ENCODE measurements around the gene MAL.
"Not testable (repeated sequence)": the region's sequence is repeated elsewhere in the genome, so short reads cannot be mapped to it uniquely, and the experiment has no call there.

Gene MAL

DNA sequence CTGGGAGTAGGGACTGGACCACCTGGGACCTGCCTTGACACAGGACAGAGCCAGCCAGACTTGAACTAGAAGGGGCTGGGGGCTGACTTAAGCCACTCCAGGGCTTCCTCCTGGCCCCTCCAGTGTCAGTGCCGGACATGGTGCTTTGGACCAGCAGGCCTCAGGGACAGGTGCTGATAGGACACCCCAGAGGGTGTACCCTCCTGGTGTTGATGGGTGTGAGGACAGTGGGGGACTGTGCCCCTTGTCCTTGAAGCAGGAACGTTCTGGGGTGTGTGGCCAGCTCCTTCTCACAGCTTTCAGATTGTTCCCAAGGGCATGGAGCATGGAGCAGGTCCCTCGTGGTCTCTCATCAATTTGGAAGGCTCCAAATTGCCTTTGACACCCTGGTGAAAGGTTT, 6.8 kb downstream of the MAL start:
- no peak for DNase-seq

GRCh38 chr2:95032868-95033603, 7.5 kb downstream of the MAL start:
- no peak for DNase-seq

- DNase-seq, result peak in 9 of 58 donors; percentile 10 to 53 (median 25)
Observed at GRCh38 chr2:95034221-95034620, 8.7 kb downstream of the MAL start.

DNA sequence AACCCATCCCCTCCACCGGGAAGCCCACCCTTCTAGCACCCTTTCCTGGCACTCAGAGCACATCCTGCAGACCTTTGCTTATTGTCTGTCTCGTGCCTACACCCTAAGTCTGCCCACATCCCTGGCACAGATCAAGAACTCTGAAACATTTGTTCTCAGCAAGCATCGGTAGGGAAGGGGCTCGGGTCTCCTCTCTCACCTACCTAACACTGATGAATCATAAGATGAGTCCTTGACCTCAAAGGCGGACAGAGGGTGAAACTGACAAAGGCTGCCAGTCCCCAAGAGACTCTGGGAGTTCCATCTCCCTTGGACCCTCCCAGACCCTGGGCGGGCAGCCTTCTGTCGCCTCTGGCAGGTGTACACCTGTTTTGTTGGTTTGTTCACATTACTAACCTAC, 9.3 kb downstream of the MAL start:
- no peak for DNase-seq

DNA sequence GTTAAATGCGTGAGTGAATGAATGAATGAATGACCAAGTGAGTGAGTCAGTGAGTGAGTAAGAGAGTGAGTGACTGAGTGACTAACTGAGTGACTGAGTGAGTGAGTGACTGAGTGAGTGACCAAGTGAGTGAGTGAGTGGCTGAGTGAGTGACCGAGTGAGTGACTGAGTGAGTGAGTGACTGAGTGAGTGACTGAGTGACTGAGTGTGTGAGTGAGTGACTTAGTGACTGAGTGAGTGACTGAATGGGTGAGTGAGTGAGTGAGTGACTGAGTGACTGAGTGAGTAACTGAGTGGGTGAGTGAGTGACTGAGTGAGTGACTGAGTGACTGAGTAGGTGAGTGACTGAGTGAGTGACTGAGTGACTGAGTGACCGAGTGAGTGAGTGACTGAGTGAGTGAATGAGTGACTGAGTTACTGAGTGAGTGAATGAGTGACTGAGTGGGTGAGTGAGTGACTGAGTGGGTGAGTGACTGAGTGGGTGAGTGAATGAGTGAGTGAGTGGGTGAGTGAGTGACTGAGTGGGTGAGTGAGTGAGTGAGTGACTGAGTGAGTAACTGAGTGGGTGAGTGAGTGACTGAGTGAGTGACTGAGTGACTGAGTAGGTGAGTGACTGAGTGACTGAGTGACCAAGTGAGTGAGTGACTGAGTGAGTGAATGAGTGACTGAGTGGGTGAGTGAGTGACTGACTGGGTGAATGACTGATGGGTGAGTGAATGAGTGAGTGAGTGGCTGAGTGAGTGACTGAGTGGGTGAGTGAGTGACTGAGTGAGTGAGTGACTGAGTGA, 11.3 kb downstream of the MAL start:
- no peak for DNase-seq

GRCh38 chr2:95037384-95037839, 11.9 kb downstream of the MAL start:
- DNase-seq, result no peak

DNA sequence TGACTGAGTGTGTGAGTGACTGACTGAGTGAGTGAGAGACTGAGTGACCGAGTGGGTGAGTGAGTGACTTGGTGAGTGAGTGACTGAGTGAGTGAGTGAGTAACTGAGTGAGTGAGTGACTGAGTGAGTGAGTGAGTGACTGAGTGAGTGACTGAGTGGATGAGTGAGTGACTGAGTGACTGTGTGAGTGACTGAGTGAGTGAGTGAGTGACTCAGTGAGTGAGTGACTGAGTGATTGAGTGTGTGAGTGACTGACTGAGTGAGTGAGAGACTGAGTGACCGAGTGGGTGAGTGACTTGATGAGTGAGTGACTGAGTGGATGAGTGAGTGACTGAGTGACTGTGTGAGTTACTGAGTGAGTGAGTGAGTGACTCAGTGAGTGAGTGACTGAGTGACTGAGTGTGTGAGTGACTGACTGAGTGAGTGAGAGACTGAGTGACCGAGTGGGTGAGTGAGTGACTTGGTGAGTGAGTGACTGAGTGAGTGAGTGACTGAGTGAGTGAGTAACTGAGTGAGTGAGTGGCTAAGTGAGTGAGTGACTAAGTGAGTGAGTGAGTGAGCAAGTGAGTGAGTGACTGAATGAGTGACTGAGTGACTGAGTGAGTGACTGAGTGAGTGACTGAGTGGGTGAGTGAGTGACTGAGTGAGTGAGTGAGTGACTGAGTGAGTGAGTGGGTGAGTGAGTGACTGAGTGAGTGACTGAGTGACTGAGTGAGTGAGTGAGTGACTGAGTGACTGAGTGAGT, 12.5 kb downstream of the MAL start:
- DNase-seq, result not testable (repeated sequence)

DNA sequence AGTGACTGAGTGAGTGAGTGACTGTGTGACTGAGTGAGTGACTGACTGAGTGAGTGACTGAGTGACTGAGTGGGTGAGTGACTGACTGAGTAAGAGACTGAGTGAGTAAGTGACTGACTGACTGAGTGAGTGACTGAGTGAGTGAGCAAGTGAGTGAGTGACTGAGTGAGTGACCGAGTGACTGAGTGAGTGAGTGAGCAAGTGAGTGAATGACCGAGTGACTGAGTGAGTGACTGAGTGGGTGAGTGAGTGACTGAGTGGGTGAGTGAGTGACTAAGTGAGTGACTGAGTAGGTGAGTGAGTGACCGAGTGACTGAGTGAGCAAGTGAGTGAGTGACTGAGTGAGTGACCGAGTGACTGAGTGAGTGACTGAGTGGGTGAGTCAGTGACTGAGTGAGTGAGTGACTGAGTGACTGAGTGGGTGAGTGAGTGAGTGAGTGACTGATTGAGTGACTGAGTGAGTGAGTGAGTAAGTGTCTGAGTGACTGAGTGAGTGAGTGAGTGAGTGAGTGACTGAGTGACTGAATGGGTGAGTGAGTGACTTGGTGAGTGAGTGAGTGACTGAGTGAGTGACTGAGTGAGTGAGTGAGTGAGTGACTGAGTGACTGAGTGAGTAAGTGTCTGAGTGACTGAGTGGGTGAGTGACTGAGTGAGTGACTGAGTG, 13.3 kb downstream of the MAL start:
- DNase-seq, result no peak

GRCh38 chr2:95039363-95039762, 13.9 kb downstream of the MAL start:
- DNase-seq, result no peak

- DNase-seq, result no peak
Observed at GRCh38 chr2:95039978-95040377, 14.5 kb downstream of the MAL start.

GRCh38 chr2:95040426-95040825, 14.9 kb downstream of the MAL start:
- peak in 1 of 58 donors; percentile 22 for DNase-seq

DNA sequence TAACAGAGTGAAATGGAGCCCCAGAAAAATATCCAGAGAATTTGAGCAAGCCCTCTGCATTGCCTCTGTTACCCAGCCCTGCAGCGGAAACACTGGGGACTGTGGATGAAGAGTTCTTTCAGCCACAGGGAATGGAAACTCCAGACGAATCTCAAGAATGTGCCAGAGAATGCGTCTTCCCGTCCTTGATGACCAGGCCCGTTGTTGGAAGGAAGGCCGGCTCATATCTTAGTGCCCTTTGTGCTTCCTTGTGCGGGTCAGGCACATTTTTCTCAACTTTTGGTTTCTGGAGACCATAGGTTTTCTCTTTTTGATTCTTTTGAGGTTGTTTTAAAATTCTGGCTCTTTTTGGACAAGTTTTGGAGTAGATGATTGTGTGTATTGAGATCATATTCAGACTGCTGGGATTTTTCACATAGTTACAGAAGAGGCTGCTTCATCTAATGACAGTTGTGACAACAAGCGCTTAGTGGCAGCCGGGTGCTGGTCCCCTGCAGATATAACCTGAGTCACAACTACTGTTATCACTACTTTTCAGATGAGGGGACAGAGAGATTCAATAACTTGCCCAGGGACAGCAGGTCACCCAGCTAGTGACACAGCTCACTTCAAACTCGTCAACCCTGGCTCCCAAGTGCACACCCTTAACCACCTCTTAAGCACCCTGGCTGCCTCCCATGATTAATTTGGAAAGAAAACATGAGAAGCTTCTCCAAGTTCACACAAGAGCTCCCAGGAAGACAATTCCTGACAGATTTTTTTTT, 15.7 kb downstream of the MAL start:
- no peak for DNase-seq

DNA sequence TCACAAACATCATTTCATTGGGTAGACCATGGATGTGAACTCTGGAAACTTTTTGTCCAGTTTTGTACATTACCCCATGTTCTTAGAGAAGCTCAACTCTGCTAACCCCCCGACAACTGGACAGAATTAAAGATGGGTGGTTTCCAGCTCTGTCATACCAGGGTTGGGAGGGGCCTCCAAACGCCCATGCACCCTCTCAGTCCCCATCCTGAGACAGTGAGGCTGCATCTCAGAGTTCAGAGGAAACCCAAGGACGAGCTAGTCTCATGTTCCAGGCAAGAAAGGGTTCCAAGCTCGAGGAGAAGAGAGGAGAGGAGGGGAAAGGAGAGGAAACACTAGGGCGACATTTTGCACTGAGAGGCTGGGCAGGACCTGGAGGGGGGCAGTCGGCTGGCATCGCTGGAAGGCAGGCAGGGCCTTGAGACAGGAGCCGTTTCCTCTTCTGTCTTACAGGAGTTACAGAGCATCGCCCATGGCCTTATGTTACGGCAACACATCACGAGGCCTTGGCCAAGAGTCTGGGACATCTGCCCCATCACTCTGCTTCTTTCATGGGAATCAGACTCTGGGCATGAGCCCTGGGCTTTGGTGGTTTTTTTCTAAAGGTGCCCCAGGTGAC, 16.4 kb downstream of the MAL start:
- no peak for DNase-seq

- no peak for DNase-seq
Observed at GRCh38 chr2:95042472-95043271, 17.2 kb downstream of the MAL start.

- peak in 55 of 58 donors; percentile 13 to 91 (median 77) for DNase-seq
Observed at GRCh38 chr2:95043300-95044093, 18.0 kb downstream of the MAL start.

DNA sequence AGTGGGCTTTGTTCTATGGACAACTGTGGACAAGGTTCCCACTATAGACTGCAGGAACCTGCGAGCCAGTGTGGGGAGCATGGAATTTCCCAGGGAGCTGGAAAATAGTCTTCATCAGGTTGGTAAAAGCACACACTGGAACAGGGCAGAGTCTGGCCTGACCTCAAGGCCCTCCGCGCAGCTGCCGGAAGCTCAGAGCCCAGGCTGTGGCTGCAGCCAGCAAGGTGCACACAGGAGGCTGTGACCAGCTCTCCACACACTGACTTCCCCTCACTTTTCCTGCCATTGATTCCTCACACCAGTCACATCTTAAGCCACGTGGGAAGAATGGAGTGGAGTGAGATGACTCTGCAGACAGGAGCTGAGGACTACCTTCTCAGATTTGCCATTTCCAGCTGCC, 19.1 kb downstream of the MAL start:
- DNase-seq, result no peak

- no peak for DNase-seq
Observed at GRCh38 chr2:95046371-95047112, 21.0 kb downstream of the MAL start.
